Mesothelial cell of epicardium (in vitro differentiated cells): ENCODE data around the gene R3HDM2. TPM values are rescaled to one million over a fixed set of nuclear protein-coding genes. Genes with fewer than 3 reads are reported as not detected.

Source experiments
- DNase-seq, 2 experiments: peaks; one replicate each; pipeline ENCODE4 v3.0.0; 2021; ENCODE audit warnings: low spot score in 2 of 2; ENCODE audit not compliant: unreplicated experiment in 2 of 2
- H3K27ac Mint-ChIP-seq: 2 replicates; pipeline ENCODE4 v1.8.0; 2021; ENCODE audit warnings: mixed read lengths
- H3K27me3 Mint-ChIP-seq: 2 replicates; pipeline ENCODE4 v1.8.0; 2021; ENCODE audit warnings: low read depth, mixed read lengths
- H3K36me3 Mint-ChIP-seq: 2 replicates; pipeline ENCODE4 v1.8.0; 2021; ENCODE audit warnings: mixed read lengths
- H3K4me1 Mint-ChIP-seq: 2 replicates; pipeline ENCODE4 v1.8.0; 2021; ENCODE audit warnings: mixed read lengths
- H3K4me3 Mint-ChIP-seq: 2 replicates; pipeline ENCODE4 v1.8.0; 2021; ENCODE audit warnings: mild to moderate bottlenecking, moderate library complexity, mixed read lengths
- H3K9me3 Mint-ChIP-seq: 2 replicates; pipeline ENCODE4 v1.8.0; 2021; ENCODE audit warnings: mixed read lengths
- total RNA-seq: library from RNA; stranded (reverse); gene quantifications from 3 replicates; pipeline ENCODE4 v1.2.1, GENCODE V29; 2021
- TF ChIP-seq, protein P1 (sequence below): fragments of 200-600 bp; sonication (generic); IDR thresholded peaks from one replicate; pipeline ENCODE4 v1.5.0; 2021; ENCODE audit warnings: antibody characterized with exemption; ENCODE audit not compliant: unreplicated experiment

R3HDM2 gene
- total RNA-seq, 1 donor from 2014 or later = 111 TPM

DNA sequence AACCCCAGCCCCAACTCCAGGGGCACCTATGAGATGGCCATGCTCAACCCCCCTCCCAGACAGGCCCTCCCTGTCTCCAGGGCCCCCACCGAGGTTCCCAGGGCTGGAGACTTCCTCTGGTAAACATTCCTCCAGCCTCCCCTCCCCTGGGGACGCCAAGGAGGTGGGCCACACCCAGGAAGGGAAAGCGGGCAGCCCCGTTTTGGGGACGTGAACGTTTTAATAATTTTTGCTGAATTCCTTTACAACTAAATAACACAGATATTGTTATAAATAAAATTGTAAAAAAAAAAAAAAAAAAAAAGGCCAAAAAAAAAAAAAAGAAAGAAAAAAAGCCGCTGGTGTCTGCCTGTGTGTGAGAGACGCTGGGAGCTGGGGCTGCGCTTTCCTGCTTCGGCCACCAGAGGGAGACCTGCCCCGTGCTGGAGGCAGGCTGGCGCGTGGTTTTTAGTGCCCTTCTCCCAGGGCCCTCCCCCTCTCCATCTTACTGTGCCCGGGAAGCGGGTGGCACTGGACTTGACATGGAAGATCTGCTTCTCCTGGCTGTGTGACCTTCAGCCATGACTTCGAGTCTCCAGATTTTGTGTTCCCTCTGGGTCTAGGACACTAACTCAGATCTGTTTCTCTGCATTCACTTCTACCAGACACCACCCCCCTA is 217.7 kb downstream of the R3HDM2 start:
- Mint-ChIP-seq H3K27me3 (peaks cover 38% of the 10 kb centered on the region), H3K36me3 (peaks cover 8% of the 10 kb centered on the region), H3K4me3 (peak overlapping the region; percentile 24), H3K27ac (peak overlapping the region; percentile 93), H3K4me1 (peaks cover 39% of the 10 kb centered on the region), H3K9me3 (no peaks in the 10 kb centered on the region)
- TF ChIP-seq, protein P1, sequence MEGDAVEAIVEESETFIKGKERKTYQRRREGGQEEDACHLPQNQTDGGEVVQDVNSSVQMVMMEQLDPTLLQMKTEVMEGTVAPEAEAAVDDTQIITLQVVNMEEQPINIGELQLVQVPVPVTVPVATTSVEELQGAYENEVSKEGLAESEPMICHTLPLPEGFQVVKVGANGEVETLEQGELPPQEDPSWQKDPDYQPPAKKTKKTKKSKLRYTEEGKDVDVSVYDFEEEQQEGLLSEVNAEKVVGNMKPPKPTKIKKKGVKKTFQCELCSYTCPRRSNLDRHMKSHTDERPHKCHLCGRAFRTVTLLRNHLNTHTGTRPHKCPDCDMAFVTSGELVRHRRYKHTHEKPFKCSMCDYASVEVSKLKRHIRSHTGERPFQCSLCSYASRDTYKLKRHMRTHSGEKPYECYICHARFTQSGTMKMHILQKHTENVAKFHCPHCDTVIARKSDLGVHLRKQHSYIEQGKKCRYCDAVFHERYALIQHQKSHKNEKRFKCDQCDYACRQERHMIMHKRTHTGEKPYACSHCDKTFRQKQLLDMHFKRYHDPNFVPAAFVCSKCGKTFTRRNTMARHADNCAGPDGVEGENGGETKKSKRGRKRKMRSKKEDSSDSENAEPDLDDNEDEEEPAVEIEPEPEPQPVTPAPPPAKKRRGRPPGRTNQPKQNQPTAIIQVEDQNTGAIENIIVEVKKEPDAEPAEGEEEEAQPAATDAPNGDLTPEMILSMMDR = peak; percentile 92
- DNase-seq = peak; percentile 66 to 91

DNA sequence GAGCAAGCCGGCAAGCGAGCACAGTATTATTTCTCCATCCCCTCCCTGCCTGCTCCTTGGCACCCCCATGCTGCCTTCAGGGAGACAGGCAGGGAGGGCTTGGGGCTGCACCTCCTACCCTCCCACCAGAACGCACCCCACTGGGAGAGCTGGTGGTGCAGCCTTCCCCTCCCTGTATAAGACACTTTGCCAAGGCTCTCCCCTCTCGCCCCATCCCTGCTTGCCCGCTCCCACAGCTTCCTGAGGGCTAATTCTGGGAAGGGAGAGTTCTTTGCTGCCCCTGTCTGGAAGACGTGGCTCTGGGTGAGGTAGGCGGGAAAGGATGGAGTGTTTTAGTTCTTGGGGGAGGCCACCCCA is 218.2 kb downstream of the R3HDM2 start:
- peaks cover 35% of the 10 kb centered on the region for H3K4me1 Mint-ChIP-seq
- DNase-seq = no peak
- H3K4me3 Mint-ChIP-seq = no peak overlapping the region
- peaks cover 8% of the 10 kb centered on the region for H3K36me3 Mint-ChIP-seq
- TF ChIP-seq, protein P1 = no peak
- H3K27me3 Mint-ChIP-seq = peaks cover 33% of the 10 kb centered on the region
- H3K27ac Mint-ChIP-seq = peak overlapping the region; percentile 12
- H3K9me3 Mint-ChIP-seq = no peaks in the 10 kb centered on the region

- H3K4me1 Mint-ChIP-seq = peaks cover 29% of the 10 kb centered on the region
- H3K36me3 Mint-ChIP-seq = peaks cover 13% of the 10 kb centered on the region
- TF ChIP-seq, protein P1 = no peak
- H3K27me3 Mint-ChIP-seq = peaks cover 27% of the 10 kb centered on the region
- H3K9me3 Mint-ChIP-seq = no peaks in the 10 kb centered on the region
- no peak overlapping the region for H3K27ac Mint-ChIP-seq
- no peak overlapping the region for H3K4me3 Mint-ChIP-seq
- DNase-seq = no peak
Observed at GRCh38 chr12:57211791-57212700, 218.8 kb downstream of the R3HDM2 start.

GRCh38 chr12:57210926-57211692 is 219.7 kb downstream of the R3HDM2 start:
- TF ChIP-seq, protein P1 = no peak
- Mint-ChIP-seq H3K36me3 (peaks cover 13% of the 10 kb centered on the region), H3K27me3 (peaks cover 24% of the 10 kb centered on the region), H3K4me1 (peaks cover 29% of the 10 kb centered on the region), H3K4me3 (no peak overlapping the region), H3K27ac (peak overlapping the region; percentile 12), H3K9me3 (no peaks in the 10 kb centered on the region)
- no peak for DNase-seq

DNA sequence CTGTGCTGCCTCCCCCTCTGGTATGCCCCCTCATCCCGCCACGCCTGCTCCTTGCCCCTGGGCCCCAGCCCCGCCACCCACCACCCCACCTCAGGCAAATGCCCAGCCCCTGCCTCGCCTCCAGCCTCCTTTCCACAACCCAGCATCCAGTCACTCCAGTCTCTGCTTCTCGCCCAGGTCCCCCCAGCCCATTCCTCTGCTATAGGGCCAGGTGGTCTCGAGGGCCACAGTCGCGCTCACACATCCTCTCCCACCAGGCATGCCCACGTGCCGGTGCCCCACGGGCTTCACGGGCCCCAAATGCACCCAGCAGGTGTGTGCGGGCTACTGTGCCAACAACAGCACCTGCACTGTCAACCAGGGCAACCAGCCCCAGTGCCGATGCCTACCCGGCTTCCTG is 220.4 kb downstream of the R3HDM2 start:
- peaks cover 24% of the 10 kb centered on the region for H3K4me1 Mint-ChIP-seq
- peaks cover 13% of the 10 kb centered on the region for H3K36me3 Mint-ChIP-seq
- no peaks in the 10 kb centered on the region for H3K9me3 Mint-ChIP-seq
- DNase-seq = no peak
- no peak overlapping the region for H3K4me3 Mint-ChIP-seq
- H3K27ac Mint-ChIP-seq = peak overlapping the region; percentile 12
- H3K27me3 Mint-ChIP-seq = peaks cover 18% of the 10 kb centered on the region
- TF ChIP-seq, protein P1 = no peak
